ENCODE measurements around the gene INPP1.

DNA sequence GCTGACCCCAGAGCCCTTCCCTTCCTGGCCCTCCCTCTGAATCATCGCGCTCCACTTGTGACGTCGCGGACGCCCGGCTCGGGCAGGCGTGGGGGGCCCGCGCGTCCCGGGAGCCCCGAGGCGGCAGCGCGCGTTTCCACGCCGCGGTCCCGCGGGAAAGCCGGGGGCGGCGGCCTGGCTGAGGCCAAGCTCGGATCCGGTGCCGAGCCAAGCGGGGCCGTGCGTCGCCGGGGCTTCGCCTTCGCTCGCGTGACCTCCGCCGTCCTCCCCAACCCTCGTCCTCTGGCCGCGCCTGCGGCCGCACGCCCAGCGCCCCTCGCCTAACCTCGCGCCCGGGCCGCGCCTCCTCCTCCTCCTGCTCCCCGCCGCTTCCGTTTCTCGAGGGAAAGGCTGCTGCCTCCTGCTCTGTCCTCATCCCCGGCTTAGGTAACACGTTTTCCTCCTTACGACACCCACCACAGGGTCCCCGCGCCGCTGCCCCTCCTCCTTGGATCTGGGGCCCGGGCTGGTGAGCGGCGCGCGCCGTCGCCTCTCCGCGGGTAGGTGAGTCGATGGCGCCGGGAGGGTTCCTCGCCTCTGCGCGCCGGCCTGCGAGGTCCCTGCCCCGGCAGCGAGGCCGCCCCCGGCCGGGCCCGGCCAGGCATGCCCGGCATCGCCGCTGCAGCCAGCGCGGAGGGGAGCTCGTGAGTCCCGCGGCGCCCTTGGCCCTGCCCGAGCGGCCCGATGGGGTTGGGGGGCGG lies at the start of gene INPP1:
- no peak for TF ChIP-seq POLR2A (IDR thresholded peaks at IDR 0.05)
- TF ChIP-seq, protein P1, sequence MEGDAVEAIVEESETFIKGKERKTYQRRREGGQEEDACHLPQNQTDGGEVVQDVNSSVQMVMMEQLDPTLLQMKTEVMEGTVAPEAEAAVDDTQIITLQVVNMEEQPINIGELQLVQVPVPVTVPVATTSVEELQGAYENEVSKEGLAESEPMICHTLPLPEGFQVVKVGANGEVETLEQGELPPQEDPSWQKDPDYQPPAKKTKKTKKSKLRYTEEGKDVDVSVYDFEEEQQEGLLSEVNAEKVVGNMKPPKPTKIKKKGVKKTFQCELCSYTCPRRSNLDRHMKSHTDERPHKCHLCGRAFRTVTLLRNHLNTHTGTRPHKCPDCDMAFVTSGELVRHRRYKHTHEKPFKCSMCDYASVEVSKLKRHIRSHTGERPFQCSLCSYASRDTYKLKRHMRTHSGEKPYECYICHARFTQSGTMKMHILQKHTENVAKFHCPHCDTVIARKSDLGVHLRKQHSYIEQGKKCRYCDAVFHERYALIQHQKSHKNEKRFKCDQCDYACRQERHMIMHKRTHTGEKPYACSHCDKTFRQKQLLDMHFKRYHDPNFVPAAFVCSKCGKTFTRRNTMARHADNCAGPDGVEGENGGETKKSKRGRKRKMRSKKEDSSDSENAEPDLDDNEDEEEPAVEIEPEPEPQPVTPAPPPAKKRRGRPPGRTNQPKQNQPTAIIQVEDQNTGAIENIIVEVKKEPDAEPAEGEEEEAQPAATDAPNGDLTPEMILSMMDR (IDR thresholded peaks at IDR 0.05), result no peak
